Erythroblast (primary cell): ENCODE results near the gene SERPINA12.

Experiments
- GATA1 ChIP-seq: IDR thresholded peaks from 2 replicates; pipeline ENCODE4 v1.6.1; 2011; ENCODE audit warnings: low read depth, mild to moderate bottlenecking, control low read depth, low read length, moderate library complexity
- POLR2A ChIP-seq: IDR thresholded peaks from 2 replicates; pipeline ENCODE4 v1.6.1; 2011; ENCODE audit warnings: mild to moderate bottlenecking, low read length

DNA sequence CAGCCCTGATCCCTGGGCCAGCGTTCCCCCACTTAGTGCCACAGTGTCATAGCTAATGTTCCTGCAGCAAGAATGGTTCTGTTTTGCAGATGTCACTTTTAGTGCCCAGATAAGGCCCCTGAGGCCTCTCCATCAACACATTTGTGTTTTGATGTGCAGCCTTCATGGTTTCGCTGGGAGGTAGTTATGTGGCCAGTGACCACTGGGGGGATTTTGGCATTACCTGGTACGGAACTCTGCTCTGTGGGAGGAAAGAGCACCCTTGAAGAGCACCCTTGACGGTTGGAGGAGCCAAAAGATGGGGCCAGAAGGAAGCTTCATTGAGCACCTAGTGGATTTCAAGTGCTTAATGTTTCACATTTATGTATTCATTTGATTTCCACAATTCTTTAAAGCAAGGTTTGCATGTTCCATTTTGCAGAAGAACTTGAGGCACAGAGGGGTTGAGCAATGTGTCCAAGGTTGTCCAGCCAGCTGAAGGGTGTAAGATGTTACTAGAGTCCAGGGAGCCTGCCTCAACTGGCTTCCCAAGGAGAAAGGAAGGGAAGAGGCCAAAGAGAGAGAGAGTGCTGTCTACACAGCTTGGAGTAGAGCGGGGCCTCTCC lies 69.7 kb downstream of the SERPINA12 start:
- TF ChIP-seq POLR2A (no peak), GATA1 (no peak)
